BJ (cell line): ENCODE results near the gene NEUROD2. TPM values are rescaled to one million over a fixed set of nuclear protein-coding genes. Genes with fewer than 3 reads are reported as not detected.

Experiments
- CTCF ChIA-PET: fragments of 350-600 bp; formaldehyde crosslinking; extraction: SDS; loops from one replicate; lab custom pipeline; 2021; ENCODE audit warnings: antibody characterized with exemption, inconsistent platforms; lab: Yijun Ruan, JAX
- POLR2A ChIA-PET: fragments of 300-600 bp; sonication (Branson Sonifier 250); formaldehyde crosslinking; extraction: SDS; loops from one replicate; lab custom pipeline; 2021; ENCODE audit warnings: antibody characterized with exemption; lab: Charles Lee
- DNase-seq: peaks from one replicate; pipeline ENCODE4 v3.0.0-alpha.2; 2011; ENCODE audit warnings: low read depth
- H3K27me3 ChIP-seq: 2 replicates; pipeline ENCODE4 v1.6.0; 2011; ENCODE audit warnings: low read length; ENCODE audit not compliant: control insufficient read depth, insufficient read depth
- H3K36me3 ChIP-seq: 2 replicates; pipeline ENCODE4 v1.5.1; 2011; ENCODE audit warnings: low read length; ENCODE audit not compliant: control insufficient read depth, insufficient read depth
- H3K4me3 ChIP-seq: 2 replicates; pipeline ENCODE4 v1.5.1; 2011; ENCODE audit warnings: low read depth, mild to moderate bottlenecking, control low read depth, low read length
- CTCF ChIP-seq: IDR thresholded peaks from 2 replicates; pipeline ENCODE4 v1.5.1; 2011; ENCODE audit warnings: low read depth, mild to moderate bottlenecking, control low read depth, inconsistent platforms, low read length, moderate library complexity; ENCODE audit not compliant: insufficient read depth
- polyA plus RNA-seq: library from polyadenylated mRNA; depleted of rRNA; stranded (reverse); fragments of >200 nt; gene quantifications from 2 replicates; pipeline ENCODE4 v1.2.3, GENCODE V29; 2011

Gene NEUROD2
- polyA plus RNA-seq, 1 experiment, result not detected

- CTCF ChIA-PET, result interaction anchor here (0.9 to 7.9 kb wide), 5 partner anchors 9 to 68 kb away, joined by 3 to 157 read pairs (median 24); partner anchors contain the start of gene ERBB2
- TF ChIP-seq CTCF, result no peak
- POLR2A ChIA-PET, result no interaction called here
These were observed 24.6 kb upstream of the NEUROD2 start for GRCh38 chr17:39632153-39632941.

GRCh38 chr17:39631403-39631802 is 23.7 kb upstream of the NEUROD2 start:
- ChIA-PET POLR2A (no interaction called here), CTCF (interaction anchor here (0.7 to 7.9 kb wide), 4 partner anchors 9 to 69 kb away, joined by 3 to 157 read pairs (median 5); partner anchors contain the start of gene ERBB2)
- Histone ChIP-seq H3K36me3 (no peaks in the 10 kb centered on the region), H3K27me3 (peaks cover 42% of the 10 kb centered on the region), H3K4me3 (no peak overlapping the region)
- no peak for DNase-seq
- TF ChIP-seq CTCF, result no peak

More at GRCh38 chr17:39632153-39632941, 24.6 kb upstream of the NEUROD2 start:
- no peak for DNase-seq
- Histone ChIP-seq H3K36me3 (no peaks in the 10 kb centered on the region), H3K4me3 (no peak overlapping the region), H3K27me3 (peaks cover 37% of the 10 kb centered on the region)

- Histone ChIP-seq H3K27me3 (peaks cover 54% of the 10 kb centered on the region), H3K36me3 (no peaks in the 10 kb centered on the region; the same call in 1 of the 2 replicates), H3K4me3 (no peak overlapping the region)
- TF ChIP-seq CTCF, result no peak
- ChIA-PET CTCF (interaction anchor here (1.2 to 7.9 kb wide), 3 partner anchors 8 to 40 kb away, joined by 3 to 157 read pairs (median 6); no protein-coding TSS in a partner anchor), POLR2A (no interaction called here)
- no peak for DNase-seq
These were observed 22.2 kb upstream of the NEUROD2 start for GRCh38 chr17:39629898-39630297.

- ChIA-PET POLR2A (no interaction called here), CTCF (interaction anchor here (0.6 to 7.9 kb wide), 4 partner anchors 7 to 225 kb away, joined by 3 to 157 read pairs (median 4); no protein-coding TSS in a partner anchor)
- H3K36me3 ChIP-seq, result no peaks in the 10 kb centered on the region; the same call in 1 of the 2 replicates
- TF ChIP-seq CTCF, result no peak
- no peak for DNase-seq
- H3K27me3 ChIP-seq, result peaks cover 55% of the 10 kb centered on the region
- H3K4me3 ChIP-seq, result no peak overlapping the region
These were observed 21.8 kb upstream of the NEUROD2 start for GRCh38 chr17:39629494-39629880.

- peaks cover 55% of the 10 kb centered on the region for H3K27me3 ChIP-seq
- H3K36me3 ChIP-seq, result no peaks in the 10 kb centered on the region; the same call in 1 of the 2 replicates
- ChIA-PET CTCF (interaction anchor here (0.6 to 7.9 kb wide), 6 partner anchors 7 to 225 kb away, joined by 3 to 157 read pairs (median 4); no protein-coding TSS in a partner anchor), POLR2A (no interaction called here)
- no peak overlapping the region for H3K4me3 ChIP-seq
- no peak for TF ChIP-seq CTCF
- no peak for DNase-seq
These were observed 21.2 kb upstream of the NEUROD2 start for GRCh38 chr17:39628655-39629493.
